ENCODE results near the gene CHP1. TPM values are rescaled to one million over a fixed set of nuclear protein-coding genes. Genes with fewer than 3 reads are reported as not detected.
"Not testable (repeated sequence)": the region's sequence is repeated elsewhere in the genome, so short reads cannot be mapped to it uniquely, and the experiment has no call there.

The CHP1 gene
- total and polyA plus RNA-seq, 12 donors: 22.5 to 133 (median 113) TPM

GRCh38 chr15:41231422-41232226 lies 556 bp downstream of the CHP1 start:
- ATAC-seq: peak in 7 of 8 donors; percentile 42 to 80 (median 57)
- Histone ChIP-seq H3K27me3 (no peaks in the 10 kb centered on the region), H3K9me3 (no peaks in the 10 kb centered on the region), H3K27ac (peak overlapping the region; percentile 85 to 96 (median 90)), H3K4me1 (peaks cover 0 to 33% (median 26%) of the 10 kb centered on the region in 9 donors), H3K36me3 (peaks cover 0 to 8% (median 0%) of the 10 kb centered on the region in 9 donors), H3K4me3 (peak overlapping the region; percentile 68 to 98 (median 82))
- DNase-seq: no peak
- no peak for TF ChIP-seq CTCF (IDR thresholded peaks at IDR 0.05)
- 3 to 4% methylated on average over 28 of the region's 28 CpGs for WGBS, 2 donors
- intact Hi-C loops (cut with DNase I): loop anchor here in 6 of 10 donors (1.0 to 10.0 kb wide), 8 partner anchors 51 to 117 kb away; partner anchors contain the start of genes INO80 (in 4 of the 6), NUSAP1 (in 1 of the 6) and OIP5 (in 1 of the 6)

- intact Hi-C loops (cut with DNase I): loop anchor here in 2 of 10 donors (5.0 to 10.0 kb wide), 2 partner anchors 49 to 119 kb away; partner anchors contain the start of gene INO80 (in 1 of the 2)
- DNase-seq: no peak
- TF ChIP-seq CTCF (IDR thresholded peaks at IDR 0.05): no peak
- no peak overlapping the region for H3K4me3 ChIP-seq
- peaks cover 0 to 33% (median 26%) of the 10 kb centered on the region in 9 donors for H3K4me1 ChIP-seq
- no peak for ATAC-seq
- WGBS, 2 donors: 59 to 64% methylated on average over 1 of the region's 1 CpG
- no peaks in the 10 kb centered on the region for H3K9me3 ChIP-seq
- H3K27me3 ChIP-seq: no peaks in the 10 kb centered on the region
- peaks cover 0 to 8% (median 0%) of the 10 kb centered on the region in 9 donors for H3K36me3 ChIP-seq
- H3K27ac ChIP-seq: no peak overlapping the region
Measured at GRCh38 chr15:41233367-41233771, 2.3 kb downstream of the CHP1 start.

GRCh38 chr15:41235228-41235627 lies 4.2 kb downstream of the CHP1 start:
- DNase-seq, H3K27me3 ChIP-seq, H3K27ac ChIP-seq, H3K4me3 ChIP-seq, ATAC-seq, H3K36me3 ChIP-seq, H3K9me3 ChIP-seq: not testable (repeated sequence)
- H3K4me1 ChIP-seq: peaks cover 0 to 34% (median 26%) of the 10 kb centered on the region in 9 donors
- intact Hi-C loops (cut with DNase I): loop anchor here in 1 of 10 donors (10.0 kb wide), 1 partner anchor 120 kb away; the partner anchor contains the start of gene INO80
- 97 to 98% methylated on average over 5 of the region's 5 CpGs for WGBS, 2 donors

DNA sequence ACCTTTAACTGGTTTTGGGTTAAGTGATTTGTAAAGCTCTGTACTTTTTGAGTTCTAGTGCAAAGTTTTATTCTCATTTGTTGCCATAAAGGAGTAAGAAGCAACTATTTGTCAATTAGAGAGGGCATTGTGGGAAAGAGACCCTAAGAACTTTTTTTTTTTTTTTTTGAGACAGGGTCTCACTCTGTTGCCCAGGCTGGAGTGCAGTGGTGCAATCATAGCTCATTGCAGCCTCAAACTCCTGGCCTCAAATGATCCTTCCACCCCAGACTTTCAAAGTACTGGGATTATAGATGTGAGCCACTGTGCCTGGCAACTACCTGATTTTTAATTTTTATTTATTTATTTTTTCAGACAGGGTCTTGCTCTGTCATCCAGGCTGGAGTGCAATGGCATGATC lies 4.9 kb downstream of the CHP1 start:
- ATAC-seq (no peak), DNase-seq (no peak)
- H3K27me3 ChIP-seq: no peaks in the 10 kb centered on the region
- H3K9me3 ChIP-seq: no peaks in the 10 kb centered on the region
- H3K36me3 ChIP-seq: peaks cover 0 to 8% (median 0%) of the 10 kb centered on the region in 9 donors
- peaks cover 3 to 35% (median 25%) of the 10 kb centered on the region in 9 donors for H3K4me1 ChIP-seq
- H3K4me3 ChIP-seq: no peak overlapping the region
- intact Hi-C loops (cut with DNase I): loop anchor here in 1 of 10 donors (10.0 kb wide), 1 partner anchor 121 kb away; the partner anchor contains the start of gene INO80
- no peak overlapping the region for H3K27ac ChIP-seq
- TF ChIP-seq CTCF (IDR thresholded peaks at IDR 0.05): no peak

Data from heart right ventricle (tissue), 16 donors.